HepG2 (cell line): ENCODE data around the gene ETF1. TPM values are rescaled to one million over a fixed set of nuclear protein-coding genes. Genes with fewer than 3 reads are reported as not detected.

Experiments used
- DNMT3B ChIP-seq: conservative IDR thresholded peaks from 2 replicates; pipeline ENCODE4 v1.6.1; 2016; ENCODE audit warnings: missing biosample characterization, control low read depth
- ETV5 ChIP-seq: IDR thresholded peaks from 2 replicates; pipeline ENCODE4 v1.6.1; 2018; ENCODE audit warnings: missing biosample characterization, missing genetic modification reagents, inconsistent platforms, borderline replicate concordance
- FOXP1 ChIP-seq, 2 experiments: fragments of 450-650 bp in 1 of 2; IDR thresholded peaks; 2 replicates each; pipeline ENCODE4 v1.6.1; 2017 to 2018; ENCODE audit warnings: antibody characterized with exemption in 1 of 2
- GABPB1 ChIP-seq: IDR thresholded peaks from 2 replicates; pipeline ENCODE4 v1.6.1; 2016; ENCODE audit warnings: mild to moderate bottlenecking, missing genetic modification reagents, moderate library complexity, missing compliant biosample characterization
- NAIF1 ChIP-seq: sonication (generic); formaldehyde crosslinking; IDR thresholded peaks from 2 replicates; pipeline ENCODE4 v1.5.0; 2020; ENCODE audit warnings: mild to moderate bottlenecking, missing genetic modification reagents, borderline replicate concordance
- REXO4 ChIP-seq: sonication (generic); formaldehyde crosslinking; IDR thresholded peaks from 2 replicates; pipeline ENCODE4 v1.8.0; 2022; ENCODE audit warnings: missing genetic modification reagents, mild to moderate bottlenecking, borderline replicate concordance
- SMAD9 ChIP-seq: sonication (generic); formaldehyde crosslinking; IDR thresholded peaks from 2 replicates; pipeline ENCODE4 v1.5.1; 2020; ENCODE audit warnings: mild to moderate bottlenecking, missing genetic modification reagents
- SNAI1 ChIP-seq: sonication (generic); formaldehyde crosslinking; IDR thresholded peaks from 2 replicates; pipeline ENCODE4 v1.5.0; 2020; ENCODE audit warnings: mild to moderate bottlenecking, missing genetic modification reagents, borderline replicate concordance
- SP1 ChIP-seq, 2 experiments: fragments of 450-650 bp in 1 of 2; sonication (generic) in 1 of 2; formaldehyde crosslinking in 1 of 2; IDR thresholded peaks; 2 replicates each; pipeline versions ENCODE4 v1.4.0 to v1.6.1; 2016 to 2020; ENCODE audit warnings: missing genetic modification reagents in 1 of 2
- TP53 ChIP-seq: sonication (generic); formaldehyde crosslinking; conservative IDR thresholded peaks from 2 replicates; pipeline ENCODE4 v1.4.0; 2020; ENCODE audit warnings: missing genetic modification reagents
- ZNF225 ChIP-seq: sonication (generic); formaldehyde crosslinking; IDR thresholded peaks from 2 replicates; pipeline ENCODE4 v1.4.0; 2020; ENCODE audit warnings: mild to moderate bottlenecking, missing genetic modification reagents
- ZNF260 ChIP-seq: sonication (generic); formaldehyde crosslinking; IDR thresholded peaks from 2 replicates; pipeline ENCODE4 v1.4.0; 2020; ENCODE audit warnings: missing genetic modification reagents, low read depth, mild to moderate bottlenecking, borderline replicate concordance
- ZNF564 ChIP-seq: sonication (generic); formaldehyde crosslinking; IDR thresholded peaks from 2 replicates; pipeline ENCODE4 v1.8.1; 2023; ENCODE audit warnings: mild to moderate bottlenecking, missing genetic modification reagents
- polyA plus RNA-seq, 8 experiments: library from polyadenylated mRNA; depleted of rRNA in 3 of 8; stranded (reverse) in 7 of 8; unstranded in 1 of 8; fragments of >200 nt; fragmentation: Illumina TruSeq in 4 of 8; extraction: Trizol in 4 of 8; gene quantifications; 2 replicates each; pipeline versions ENCODE4 v1.2.1 to v1.2.3, GENCODE V29; 2011 to 2016; ENCODE audit warnings: low read depth in 4 of 8, missing spikeins in 1 of 8, mixed read lengths in 1 of 8; ENCODE audit not compliant: insufficient read depth in 1 of 8
- total RNA-seq, 5 experiments: library from RNA; depleted of rRNA; stranded (reverse); fragments of >200 nt; fragmentation: Illumina TruSeq; extraction: Trizol; gene quantifications; 2 replicates each; pipeline ENCODE4 v1.2.3, GENCODE V29; 2016; ENCODE audit warnings: low read depth in 1 of 5
- TF ChIP-seq, protein P1 (sequence below): sonication (generic); formaldehyde crosslinking; IDR thresholded peaks from 2 replicates; pipeline ENCODE4 v1.5.1; 2020; ENCODE audit warnings: mild to moderate bottlenecking, missing genetic modification reagents, borderline replicate concordance
- TF ChIP-seq, protein P2 (sequence below): sonication (generic); formaldehyde crosslinking; IDR thresholded peaks from 2 replicates; pipeline ENCODE4 v1.4.0; 2020; ENCODE audit warnings: missing genetic modification reagents
- TF ChIP-seq, protein P3 (sequence below): sonication (generic); formaldehyde crosslinking; IDR thresholded peaks from 2 replicates; pipeline ENCODE4 v1.5.1; 2020; ENCODE audit warnings: missing genetic modification reagents, mild to moderate bottlenecking, borderline replicate concordance
- TF ChIP-seq, protein P4 (sequence below): IDR thresholded peaks from 2 replicates; pipeline ENCODE4 v1.6.1; 2016; ENCODE audit warnings: mild to moderate bottlenecking

Gene ETF1
- total and polyA plus RNA-seq, 2 of the 13 experiments (the other 11 are each of a cell fraction or from before 2014, with no cell fraction given), result 52.1 to 184 TPM

DNA sequence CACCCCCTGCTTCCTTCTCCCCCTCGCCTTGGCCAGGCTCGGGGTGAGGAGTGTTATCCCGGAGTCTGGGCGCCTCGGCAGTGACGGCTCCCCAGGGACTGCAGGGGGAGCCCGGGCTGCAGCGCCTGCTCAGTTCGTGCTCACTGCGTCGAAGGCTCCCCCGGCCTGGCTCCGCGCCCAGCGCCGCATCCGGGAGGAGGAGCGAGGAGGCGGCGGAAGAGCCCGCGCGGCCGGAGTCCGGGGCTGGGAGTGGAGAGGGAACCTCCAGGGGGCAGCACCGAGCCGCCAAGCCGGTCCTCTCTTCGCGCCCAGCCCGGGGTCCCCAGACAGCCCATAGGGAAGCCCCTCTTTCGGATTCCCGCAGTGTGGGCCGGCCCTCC, 79.0 kb downstream of the ETF1 start (continued):
- TF ChIP-seq TP53 (CRISPR knock-in tag), result no peak
- peak; percentile 43; the same call in 1 of the 2 replicates for TF ChIP-seq SNAI1 (CRISPR knock-in tag)
- TF ChIP-seq REXO4, result no peak
- TF ChIP-seq ZNF260, result no peak
- no peak for TF ChIP-seq SP1 (IDR thresholded peaks at IDR 0.05)
- no peak for TF ChIP-seq SP1 (CRISPR knock-in tag; IDR thresholded peaks at IDR 0.05)
- TF ChIP-seq, protein P1, sequence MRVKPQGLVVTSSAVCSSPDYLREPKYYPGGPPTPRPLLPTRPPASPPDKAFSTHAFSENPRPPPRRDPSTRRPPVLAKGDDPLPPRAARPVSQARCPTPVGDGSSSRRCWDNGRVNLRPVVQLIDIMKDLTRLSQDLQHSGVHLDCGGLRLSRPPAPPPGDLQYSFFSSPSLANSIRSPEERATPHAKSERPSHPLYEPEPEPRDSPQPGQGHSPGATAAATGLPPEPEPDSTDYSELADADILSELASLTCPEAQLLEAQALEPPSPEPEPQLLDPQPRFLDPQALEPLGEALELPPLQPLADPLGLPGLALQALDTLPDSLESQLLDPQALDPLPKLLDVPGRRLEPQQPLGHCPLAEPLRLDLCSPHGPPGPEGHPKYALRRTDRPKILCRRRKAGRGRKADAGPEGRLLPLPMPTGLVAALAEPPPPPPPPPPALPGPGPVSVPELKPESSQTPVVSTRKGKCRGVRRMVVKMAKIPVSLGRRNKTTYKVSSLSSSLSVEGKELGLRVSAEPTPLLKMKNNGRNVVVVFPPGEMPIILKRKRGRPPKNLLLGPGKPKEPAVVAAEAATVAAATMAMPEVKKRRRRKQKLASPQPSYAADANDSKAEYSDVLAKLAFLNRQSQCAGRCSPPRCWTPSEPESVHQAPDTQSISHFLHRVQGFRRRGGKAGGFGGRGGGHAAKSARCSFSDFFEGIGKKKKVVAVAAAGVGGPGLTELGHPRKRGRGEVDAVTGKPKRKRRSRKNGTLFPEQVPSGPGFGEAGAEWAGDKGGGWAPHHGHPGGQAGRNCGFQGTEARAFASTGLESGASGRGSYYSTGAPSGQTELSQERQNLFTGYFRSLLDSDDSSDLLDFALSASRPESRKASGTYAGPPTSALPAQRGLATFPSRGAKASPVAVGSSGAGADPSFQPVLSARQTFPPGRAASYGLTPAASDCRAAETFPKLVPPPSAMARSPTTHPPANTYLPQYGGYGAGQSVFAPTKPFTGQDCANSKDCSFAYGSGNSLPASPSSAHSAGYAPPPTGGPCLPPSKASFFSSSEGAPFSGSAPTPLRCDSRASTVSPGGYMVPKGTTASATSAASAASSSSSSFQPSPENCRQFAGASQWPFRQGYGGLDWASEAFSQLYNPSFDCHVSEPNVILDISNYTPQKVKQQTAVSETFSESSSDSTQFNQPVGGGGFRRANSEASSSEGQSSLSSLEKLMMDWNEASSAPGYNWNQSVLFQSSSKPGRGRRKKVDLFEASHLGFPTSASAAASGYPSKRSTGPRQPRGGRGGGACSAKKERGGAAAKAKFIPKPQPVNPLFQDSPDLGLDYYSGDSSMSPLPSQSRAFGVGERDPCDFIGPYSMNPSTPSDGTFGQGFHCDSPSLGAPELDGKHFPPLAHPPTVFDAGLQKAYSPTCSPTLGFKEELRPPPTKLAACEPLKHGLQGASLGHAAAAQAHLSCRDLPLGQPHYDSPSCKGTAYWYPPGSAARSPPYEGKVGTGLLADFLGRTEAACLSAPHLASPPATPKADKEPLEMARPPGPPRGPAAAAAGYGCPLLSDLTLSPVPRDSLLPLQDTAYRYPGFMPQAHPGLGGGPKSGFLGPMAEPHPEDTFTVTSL, result no peak
- TF ChIP-seq NAIF1 (CRISPR knock-in tag), result peak; percentile 83; the same call in 1 of the 2 replicates
- no peak; the same call in 1 of the 2 replicates for TF ChIP-seq SMAD9 (CRISPR knock-in tag)
- TF ChIP-seq FOXP1 (IDR thresholded peaks at IDR 0.05), result no peak
- no peak for TF ChIP-seq FOXP1 (CRISPR knock-in tag; IDR thresholded peaks at IDR 0.05)
- TF ChIP-seq, protein P2, sequence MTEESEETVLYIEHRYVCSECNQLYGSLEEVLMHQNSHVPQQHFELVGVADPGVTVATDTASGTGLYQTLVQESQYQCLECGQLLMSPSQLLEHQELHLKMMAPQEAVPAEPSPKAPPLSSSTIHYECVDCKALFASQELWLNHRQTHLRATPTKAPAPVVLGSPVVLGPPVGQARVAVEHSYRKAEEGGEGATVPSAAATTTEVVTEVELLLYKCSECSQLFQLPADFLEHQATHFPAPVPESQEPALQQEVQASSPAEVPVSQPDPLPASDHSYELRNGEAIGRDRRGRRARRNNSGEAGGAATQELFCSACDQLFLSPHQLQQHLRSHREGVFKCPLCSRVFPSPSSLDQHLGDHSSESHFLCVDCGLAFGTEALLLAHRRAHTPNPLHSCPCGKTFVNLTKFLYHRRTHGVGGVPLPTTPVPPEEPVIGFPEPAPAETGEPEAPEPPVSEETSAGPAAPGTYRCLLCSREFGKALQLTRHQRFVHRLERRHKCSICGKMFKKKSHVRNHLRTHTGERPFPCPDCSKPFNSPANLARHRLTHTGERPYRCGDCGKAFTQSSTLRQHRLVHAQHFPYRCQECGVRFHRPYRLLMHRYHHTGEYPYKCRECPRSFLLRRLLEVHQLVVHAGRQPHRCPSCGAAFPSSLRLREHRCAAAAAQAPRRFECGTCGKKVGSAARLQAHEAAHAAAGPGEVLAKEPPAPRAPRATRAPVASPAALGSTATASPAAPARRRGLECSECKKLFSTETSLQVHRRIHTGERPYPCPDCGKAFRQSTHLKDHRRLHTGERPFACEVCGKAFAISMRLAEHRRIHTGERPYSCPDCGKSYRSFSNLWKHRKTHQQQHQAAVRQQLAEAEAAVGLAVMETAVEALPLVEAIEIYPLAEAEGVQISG (CRISPR knock-in tag), result no peak; the same call in 1 of the 2 replicates
- TF ChIP-seq ZNF225 (CRISPR knock-in tag), result no peak
- peak; percentile 86 for TF ChIP-seq GABPB1
- TF ChIP-seq, protein P3, sequence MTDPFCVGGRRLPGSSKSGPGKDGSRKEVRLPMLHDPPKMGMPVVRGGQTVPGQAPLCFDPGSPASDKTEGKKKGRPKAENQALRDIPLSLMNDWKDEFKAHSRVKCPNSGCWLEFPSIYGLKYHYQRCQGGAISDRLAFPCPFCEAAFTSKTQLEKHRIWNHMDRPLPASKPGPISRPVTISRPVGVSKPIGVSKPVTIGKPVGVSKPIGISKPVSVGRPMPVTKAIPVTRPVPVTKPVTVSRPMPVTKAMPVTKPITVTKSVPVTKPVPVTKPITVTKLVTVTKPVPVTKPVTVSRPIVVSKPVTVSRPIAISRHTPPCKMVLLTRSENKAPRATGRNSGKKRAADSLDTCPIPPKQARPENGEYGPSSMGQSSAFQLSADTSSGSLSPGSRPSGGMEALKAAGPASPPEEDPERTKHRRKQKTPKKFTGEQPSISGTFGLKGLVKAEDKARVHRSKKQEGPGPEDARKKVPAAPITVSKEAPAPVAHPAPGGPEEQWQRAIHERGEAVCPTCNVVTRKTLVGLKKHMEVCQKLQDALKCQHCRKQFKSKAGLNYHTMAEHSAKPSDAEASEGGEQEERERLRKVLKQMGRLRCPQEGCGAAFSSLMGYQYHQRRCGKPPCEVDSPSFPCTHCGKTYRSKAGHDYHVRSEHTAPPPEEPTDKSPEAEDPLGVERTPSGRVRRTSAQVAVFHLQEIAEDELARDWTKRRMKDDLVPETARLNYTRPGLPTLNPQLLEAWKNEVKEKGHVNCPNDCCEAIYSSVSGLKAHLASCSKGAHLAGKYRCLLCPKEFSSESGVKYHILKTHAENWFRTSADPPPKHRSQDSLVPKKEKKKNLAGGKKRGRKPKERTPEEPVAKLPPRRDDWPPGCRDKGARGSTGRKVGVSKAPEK (CRISPR knock-in tag), result no peak; the same call in 1 of the 2 replicates
- no peak for TF ChIP-seq DNMT3B (CRISPR knock-in tag)
- peak; percentile 97 for TF ChIP-seq ETV5 (CRISPR knock-in tag)
- 0 out of 2 replicates have a peak, but pooled peaks have one; percentile 25 for TF ChIP-seq ZNF564
- TF ChIP-seq, protein P4, sequence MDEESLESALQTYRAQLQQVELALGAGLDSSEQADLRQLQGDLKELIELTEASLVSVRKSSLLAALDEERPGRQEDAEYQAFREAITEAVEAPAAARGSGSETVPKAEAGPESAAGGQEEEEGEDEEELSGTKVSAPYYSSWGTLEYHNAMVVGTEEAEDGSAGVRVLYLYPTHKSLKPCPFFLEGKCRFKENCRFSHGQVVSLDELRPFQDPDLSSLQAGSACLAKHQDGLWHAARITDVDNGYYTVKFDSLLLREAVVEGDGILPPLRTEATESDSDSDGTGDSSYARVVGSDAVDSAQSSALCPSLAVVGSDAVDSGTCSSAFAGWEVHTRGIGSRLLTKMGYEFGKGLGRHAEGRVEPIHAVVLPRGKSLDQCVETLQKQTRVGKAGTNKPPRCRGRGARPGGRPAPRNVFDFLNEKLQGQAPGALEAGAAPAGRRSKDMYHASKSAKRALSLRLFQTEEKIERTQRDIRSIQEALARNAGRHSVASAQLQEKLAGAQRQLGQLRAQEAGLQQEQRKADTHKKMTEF (CRISPR knock-in tag), result peak; percentile 72; the same call in 1 of the 2 replicates
